NCI-H1694 treated with DMSO at 0.1 percent for 48 hours (cell line): ENCODE measurements around the gene DNMT3A.

Experiments used
- DNase-seq: peaks from one replicate; lab custom pipeline; 2025; lab: John Stamatoyannopoulos, UW

Gene DNMT3A

DNA sequence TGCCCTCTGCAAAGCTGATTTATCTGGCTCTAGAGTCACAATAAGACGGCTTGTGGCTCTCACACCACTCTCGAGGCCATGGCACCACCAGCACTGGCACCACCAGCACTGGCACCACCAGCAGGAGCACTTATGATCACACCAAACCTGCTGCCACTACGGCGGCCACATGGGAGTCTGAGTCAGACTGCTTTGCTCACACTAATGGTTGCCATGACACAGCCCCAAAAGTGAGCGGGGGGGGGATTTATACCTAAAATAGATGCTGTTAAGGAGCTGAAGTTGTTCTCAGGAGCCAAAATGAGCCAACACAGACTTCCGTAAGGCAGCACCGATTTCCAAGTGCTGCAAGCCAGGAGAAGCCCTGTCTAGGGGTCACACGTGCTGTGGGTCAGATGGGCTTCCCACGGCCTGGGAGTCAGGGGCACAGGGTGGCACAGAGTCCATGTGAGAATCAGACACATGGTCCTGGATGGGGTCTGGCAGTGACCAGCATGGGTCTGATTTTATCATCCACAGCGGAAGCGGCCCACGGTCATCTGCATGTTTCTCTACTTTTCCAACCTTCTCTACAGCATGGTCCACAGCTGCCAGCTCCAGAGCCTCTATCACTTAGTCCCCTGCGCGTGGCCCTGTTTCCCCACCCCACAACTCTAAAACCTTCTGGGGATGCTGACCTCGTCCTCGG, 16.7 kb downstream of the DNMT3A start:
- DNase-seq: no peak

DNA sequence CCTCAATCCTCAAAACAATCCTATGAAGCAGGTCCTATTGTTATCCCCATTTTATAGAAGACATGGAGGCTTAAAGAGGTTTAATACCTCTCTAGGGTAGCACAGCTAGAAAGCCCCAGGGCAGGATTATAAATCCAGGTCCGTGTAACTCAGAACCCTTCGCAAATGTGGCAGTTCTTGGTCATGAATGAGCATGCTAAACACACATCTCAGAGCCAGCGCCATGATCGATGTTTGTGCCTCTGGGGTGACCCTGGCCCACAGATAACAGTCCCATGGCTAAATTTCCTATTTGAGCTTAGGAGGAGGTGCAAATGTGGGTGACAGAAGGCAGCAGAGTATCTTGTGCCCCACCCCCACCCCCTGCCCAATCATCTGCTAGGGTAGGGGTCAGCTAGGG, 17.5 kb downstream of the DNMT3A start:
- DNase-seq: no peak

DNA sequence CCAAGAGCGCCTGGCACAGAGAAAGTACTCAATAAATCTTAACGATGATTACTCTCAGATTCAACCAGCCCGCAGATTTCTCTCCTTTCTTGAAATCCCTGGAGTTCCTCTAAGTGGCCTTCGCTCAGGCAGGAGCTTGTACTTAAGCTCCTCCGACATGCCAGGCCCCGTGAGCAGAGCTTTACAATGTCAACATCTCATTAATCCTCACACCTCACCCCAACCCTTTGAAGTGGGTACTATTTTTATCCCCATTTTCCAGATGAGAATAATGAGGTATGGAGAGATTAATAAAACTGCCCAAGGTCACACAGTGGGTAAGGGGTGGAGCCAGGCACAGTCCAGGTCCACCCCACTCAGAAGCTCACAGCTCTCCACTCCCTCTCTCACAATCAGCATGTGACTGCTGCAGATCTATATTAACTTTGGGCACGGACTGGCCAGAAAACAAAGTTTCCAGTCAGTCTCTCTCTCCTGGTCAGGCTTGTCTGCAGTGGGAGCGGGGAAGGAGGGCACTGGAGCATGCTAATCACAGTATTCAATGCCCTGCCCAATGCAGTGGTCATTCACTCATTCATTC, 18.0 kb downstream of the DNMT3A start:
- no peak for DNase-seq

DNA sequence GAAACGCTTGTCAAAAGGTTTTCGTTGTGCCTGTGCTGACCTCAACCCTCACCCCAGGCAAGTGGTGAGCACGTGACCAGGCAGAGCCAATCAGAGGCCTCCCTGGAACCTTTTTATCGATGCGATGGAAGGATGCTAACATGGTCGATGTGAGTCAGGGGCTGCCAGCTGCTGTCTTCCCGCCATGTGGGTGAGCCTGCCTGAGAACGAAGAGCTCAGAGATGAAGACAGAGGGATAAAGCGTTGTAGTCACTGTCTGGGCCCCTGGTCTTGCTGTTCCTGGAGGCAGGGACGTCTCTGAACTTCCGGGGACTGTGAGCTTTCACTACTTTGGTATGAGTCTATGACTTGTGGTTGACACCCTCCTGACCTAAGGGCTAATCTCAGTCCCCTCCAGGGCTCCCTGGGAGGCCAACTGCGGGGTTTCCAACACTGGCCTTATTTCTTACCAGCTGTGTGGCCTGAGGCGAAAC, 18.6 kb downstream of the DNMT3A start:
- no peak for DNase-seq

DNA sequence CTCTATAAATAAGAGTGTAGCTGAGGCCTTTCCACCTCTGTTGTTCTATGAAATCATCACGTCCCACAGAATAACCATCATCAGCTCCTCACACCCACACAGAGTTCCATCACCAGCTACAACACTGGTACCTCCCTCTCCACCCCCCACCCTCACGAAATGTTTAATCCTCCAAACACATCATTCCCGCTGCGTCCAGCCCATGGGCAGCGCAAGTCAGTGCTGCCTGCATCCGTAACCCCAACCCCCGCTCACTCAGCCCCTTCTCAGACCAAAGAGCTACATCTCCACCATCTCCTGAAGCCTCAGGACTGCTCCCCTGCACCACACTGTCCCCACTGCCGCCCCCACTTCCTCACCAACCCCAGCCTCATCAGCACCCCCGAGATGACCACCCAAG, 19.4 kb downstream of the DNMT3A start:
- DNase-seq: no peak

DNA sequence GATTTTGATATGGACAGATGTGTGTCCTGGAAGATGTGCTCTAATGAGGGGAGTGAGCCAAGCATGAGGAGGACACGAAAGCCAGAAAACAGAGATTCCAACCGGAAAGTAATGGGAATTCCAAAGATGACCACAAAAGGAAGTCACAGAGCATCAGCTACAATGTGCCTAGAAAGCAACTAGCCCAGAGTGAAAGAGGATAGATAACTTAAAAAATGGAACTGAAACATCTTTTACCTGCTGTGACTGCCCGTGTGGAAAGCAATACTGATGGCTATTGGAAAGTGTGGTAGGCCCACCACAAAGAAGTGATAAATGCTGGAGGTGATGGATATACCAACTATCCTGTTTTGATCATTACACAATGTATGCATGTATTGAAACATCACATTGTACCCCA, 21.6 kb downstream of the DNMT3A start:
- no peak for DNase-seq

DNA sequence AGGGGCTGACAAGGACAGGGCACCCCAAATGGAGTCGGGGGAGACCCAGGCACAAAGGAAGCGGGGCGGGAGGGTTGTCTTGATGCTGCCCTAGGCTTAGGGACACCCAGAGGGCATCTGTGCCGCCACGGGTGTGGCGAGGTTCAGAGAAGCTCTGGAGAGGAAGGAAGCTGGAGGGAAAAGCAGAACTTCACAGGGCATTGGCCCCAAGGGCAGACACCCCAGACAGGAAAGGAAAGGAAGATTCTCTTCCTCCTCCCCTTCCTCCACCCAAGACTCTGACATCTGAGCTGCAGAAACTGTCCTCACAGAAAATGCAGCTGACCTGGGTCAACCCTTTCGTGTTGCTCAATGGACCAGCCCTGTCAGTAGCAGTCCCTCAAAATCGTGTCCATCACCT, 25.6 kb downstream of the DNMT3A start:
- no peak for DNase-seq

DNA sequence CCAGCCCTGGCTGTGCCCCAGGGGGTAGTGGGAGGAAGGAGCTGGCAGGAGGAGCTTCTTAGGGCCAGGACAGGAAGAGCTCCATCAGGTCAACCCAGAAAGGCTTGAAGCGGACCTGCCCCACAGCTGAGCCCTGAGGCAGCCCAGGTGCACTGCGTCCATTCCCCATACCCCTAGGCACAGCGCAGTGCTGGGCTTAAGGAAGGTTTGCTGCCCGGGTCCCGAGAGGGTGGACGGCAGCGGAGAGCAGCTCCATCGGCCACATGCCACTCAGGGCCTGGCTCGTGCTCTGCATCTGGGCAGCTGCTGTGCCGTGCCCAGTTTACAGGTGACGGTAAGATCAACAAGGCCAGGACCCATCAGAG, 26.4 kb downstream of the DNMT3A start:
- DNase-seq: no peak

DNA sequence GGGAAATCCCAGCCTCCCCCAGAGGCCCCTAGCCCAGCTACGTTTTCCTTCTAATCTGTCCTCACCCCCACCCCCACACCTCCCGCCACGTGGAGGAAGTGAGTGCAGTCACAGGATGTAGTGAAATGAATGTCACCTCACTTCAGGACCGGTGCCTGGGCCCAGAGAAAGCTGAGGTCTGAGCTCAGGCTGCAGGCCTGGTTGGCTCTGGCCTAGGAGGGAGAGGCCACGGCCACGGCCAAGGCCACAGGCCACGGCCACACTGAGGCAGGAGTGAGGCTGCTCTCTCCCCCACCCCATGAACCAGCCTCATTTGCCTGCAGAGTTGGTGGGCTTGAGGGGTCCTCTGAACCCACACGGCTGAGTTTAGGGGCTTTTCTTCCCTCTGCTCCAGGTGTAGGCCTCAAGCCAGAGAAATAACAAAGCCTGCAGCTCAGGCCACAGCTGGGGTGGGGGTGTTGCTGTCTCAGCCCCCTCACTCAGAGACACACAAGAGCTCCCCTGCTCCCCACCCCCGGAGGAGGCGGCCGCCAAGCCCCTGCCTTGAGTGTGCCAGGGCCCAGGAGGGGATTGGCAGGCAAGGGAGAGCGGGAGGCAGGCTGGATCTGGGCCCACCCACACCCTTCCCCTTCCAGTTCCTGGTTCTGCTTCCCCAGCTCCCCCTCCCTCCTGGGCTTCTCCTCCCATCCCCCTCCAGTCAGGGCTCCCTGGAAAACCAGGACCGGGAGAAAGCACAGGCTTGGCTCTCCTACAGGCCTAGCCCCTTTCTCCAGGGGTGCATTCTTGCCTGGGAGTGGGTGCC, 27.0 kb downstream of the DNMT3A start:
- DNase-seq: peak; percentile 68

DNA sequence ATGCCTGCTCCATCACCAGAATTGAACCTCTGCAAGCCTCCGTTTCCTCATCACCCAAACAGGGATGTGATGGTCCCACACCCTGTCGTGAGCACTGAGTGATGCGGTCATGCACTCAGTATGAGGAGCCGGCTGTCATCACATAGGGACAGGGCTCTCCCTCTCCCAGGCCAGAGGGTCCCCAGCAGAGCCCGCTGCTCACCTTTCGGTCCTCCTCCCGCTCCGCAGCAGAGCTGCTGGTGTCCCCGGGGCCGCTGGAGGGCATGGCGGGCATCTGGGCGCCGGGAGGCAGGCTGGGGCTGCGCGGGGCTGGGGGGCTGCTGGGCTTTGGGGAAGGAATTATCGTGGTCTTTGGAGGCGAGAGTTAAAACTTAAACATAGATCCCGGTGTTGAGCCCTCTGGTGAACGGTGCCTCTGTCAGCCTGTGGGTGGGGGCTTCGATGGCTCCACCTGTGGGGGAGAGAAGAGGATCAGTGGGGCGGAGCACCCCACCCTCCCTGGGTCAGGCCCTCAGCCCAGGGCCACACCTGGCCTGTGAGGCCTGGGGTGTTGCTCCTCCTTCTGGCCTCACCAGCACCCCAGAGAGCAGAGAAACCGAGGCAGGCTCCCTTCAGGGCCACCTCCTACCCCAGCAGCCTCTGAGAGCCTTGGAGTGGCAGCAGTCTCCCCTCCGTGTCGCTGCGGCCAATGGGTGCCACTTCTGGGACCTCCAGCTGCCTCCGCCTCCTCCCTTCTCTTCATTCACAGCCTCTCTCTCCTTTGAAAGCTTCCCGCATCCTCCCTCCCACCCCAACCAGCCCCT, 27.8 kb downstream of the DNMT3A start:
- no peak for DNase-seq

DNA sequence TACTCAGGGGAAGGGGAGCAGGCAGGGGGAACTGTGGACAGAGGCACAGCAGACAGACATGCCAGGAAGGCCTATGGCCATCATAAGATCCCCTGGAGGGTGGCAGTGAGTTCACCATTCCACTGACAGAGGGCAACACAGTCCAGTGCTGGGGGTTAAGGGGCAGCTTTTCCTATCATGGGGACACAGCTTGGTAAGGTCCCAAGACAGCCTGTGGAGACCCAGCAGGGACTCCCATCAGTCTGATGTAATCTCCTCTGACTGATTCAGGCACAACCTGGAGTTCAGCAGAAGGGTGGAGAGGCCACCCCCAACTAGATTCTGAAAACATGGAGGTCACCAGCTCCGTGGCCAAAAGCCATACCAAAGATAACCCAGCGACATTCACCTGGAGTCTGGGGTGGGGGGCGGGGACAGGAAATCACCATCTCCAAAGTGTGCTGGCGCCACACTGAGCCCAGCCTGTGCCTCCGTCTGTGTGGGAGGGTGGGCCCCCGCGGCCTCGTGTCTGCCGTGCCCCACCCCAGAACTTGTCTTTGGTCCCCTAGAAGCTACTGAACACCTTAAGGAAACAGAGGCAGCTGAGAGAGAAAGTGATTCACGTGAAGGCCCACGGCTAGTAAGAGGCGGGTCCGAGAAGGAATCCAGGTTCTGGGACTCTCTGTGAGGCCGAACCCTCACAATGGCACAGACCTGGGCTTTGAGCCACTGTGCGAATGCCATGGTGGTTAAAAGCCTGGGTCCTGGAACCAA, 28.6 kb downstream of the DNMT3A start:
- DNase-seq: no peak

DNA sequence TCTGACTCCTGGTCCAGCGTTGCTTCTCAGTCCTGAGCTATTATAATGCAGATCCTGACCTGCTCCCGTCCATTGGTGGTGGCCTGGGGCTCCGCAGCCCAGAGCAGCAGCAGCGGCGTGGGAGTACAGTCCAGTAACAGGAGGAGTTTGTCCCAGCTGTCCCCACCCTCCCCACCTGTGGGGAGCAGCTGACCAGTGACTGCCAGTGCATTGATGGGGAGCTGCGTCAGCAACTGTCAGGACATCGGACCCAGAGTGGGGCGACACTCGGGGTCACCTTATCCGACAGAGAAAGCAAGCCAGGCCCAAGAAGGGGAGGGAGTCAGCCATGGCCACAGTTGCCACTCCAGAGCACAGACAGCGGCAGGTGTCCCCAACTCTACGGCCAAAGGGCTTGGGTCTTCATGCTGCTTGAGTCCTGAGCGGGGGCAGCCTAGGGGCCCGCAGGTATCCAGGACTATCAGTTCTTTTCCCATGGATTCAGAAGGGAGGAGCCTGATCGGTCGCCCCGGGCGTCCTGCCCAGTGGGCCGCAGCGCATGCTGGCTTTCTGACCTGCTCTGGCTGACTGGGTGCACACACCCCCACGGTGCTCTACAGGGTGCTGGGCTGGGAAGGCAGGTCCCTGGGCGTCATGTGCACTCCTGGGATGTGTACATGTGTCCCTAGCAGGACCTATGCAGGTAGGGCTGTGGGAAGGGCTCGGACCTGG, 29.7 kb downstream of the DNMT3A start:
- DNase-seq: no peak

DNA sequence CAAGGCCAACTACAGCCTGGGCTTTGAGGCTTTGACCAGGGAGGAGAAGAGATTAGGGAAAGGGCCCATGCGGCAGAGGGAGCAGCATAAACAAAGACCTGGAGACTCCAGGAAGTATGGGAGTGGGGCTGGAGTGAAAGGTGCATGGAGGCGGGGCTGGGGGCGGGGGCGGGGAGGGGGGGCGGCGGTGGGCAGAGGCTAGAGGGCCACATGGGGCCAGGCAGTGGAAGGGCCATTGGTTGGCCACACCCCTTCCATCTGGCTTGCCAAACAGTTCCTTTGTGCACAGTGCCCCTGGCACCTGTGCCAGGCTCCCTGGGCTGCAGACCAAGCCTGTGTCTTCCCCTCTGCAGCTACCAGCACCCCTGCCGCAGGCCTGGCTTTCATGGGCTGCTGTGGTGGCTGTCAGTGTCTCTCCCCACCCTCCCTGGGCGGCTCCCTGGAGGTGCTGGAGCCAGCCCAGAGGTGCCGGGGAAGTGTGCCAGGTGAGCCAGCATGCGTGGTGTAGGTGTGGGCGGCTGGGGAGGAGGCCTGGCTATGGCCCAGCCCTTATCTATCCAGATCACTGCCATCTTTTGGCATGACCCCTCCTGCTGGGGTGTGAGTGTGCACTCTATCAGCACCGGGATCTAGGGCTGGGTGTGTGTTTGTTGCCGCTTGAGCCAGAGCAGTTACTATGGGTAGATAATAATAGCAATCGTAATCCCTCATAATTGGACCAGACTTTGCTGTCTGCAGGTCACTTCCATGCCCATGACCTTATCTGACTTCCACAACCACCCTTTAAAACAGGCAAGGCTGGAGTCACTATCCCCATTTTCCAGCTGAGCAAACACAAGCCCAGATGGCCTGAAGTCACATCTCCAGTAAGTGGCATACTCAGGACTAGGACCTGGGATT, 30.5 kb downstream of the DNMT3A start:
- DNase-seq: peak; percentile 85

DNA sequence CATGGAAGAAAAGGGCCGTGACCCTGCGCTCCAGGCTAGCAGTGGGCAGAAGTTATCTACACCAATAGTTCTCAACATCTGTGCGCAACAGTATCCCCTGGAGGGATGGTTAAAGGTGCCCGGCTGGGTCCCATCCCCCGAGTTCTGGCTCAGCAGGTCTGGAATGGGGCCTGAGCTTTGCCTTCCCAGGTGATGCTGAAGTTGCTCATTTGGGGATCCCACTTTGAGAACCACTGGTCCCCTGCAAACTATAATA, 31.1 kb downstream of the DNMT3A start:
- DNase-seq: no peak

DNA sequence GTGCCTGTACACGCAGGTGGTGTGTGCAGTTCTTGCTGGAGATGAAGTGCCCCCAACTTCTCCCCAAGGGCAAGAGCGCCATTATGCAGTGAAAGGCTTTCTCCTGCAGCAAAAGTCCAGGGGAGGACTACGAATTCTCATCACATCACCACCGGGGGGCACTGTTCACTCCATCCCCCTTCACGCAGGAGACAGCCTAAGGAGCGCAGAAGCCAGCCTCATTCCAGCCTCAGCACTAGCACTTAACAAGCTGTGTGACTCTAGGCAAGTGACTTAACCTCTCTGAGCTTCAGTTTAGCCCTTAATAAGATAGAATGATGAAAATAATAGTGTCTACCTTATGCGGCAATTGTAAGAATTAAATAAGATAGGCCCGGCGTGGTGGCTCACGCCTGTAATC, 32.3 kb downstream of the DNMT3A start:
- peak; percentile 69 for DNase-seq

DNA sequence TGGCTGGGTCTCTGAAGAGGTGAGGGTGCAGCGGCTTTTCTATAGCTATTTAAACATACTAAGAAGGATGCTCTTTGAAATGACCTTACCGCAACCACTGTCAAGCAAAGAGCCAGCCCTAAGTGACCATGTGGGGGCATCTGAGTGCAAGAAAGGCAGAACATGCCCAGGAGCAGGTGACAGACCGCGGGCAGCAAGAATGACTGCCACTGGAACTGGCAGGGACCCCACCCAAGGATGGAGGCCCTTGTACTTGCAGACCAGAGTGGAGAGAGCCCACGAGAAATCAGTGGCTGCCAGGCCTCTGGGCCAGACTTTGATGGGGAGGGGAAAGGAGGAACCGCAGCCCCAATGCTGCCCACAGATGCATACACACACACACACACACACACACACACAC, 33.1 kb downstream of the DNMT3A start:
- no peak for DNase-seq

DNA sequence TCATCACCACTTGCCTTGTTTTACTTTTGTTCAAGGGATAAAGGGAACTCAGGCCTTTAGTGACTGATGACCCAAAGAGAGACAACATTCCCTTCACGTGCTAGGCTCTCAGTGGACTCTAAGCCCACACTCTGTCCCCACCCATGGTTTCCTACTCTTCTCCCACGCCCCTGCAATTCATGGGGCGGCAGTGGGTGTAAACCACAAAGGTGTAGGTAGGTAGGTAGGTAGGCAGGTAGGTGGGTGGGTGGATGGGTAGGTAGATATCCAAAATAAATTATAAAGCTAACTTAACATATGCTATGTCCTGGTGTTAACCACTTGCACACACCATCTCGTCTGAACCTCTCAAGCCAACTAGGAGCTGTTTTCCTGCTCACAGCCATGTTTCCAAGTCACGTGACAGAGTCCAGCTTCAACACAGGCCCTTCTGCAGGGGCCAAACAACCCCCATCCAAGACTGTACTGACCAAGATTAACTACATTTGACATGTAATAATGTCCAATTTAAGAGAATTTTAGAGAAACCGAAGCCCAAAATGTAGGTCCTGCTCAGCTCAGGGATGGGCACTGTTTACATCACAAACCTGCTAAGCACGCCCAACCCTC, 33.7 kb downstream of the DNMT3A start:
- DNase-seq: no peak

DNA sequence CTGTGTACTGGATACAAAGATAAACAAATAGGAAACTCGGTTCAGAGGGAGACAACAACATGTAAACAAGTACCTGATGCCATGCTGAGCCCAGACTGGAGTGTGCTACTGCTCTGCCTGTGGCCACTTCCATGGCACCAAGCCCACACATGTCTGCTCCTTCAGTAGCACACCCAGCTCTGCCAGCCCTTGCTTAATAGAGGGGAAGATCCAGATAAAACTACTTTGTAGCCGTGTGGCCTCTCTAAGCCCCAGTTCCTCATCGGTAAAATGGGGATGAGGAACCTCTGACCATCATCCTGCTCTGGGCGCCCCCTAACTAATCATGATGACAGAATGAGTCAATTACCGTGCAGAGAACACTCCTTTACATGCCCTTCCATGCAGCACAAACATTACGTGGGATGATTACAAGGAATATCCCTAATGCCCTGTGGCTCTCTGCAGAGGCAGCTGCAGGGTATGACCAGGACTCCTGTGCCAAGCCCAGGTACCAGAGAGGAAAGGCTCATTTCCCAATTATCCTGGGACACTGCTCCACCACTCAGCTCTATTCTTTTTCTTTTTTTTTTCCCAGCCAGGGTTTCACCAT, 34.9 kb downstream of the DNMT3A start:
- DNase-seq: no peak

DNA sequence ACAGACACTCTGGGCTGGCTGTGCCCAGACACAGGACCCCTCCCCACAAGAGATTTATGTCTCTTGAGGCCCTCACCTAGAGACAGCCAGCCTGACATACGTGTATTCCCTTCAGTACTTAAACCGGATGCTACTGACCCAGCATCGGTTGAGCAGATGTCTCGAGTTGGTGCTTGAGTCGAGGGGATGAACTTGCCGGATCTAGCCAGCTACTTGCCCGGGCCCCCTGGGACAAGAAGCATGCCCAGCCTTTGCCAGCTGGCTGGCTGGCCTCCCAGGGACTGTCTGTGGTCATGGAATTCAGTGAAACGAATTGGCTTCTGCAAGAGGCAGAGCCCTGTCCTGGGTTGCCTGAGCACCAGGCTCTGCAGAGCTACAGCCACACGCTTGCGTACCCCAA, 36.0 kb downstream of the DNMT3A start:
- DNase-seq: peak; percentile 69
